Measurements from ENCODE around the gene LY86.

GRCh38 chr6:6593867-6594468 lies 5.4 kb downstream of the LY86 start:
- no peak for TF ChIP-seq MXI1 (conservative IDR thresholded peaks at IDR 0.05; ENCODE audit: poor library complexity, severe bottlenecking)
- TF ChIP-seq CTCF (IDR thresholded peaks at IDR 0.05; ENCODE audit: poor library complexity, severe bottlenecking) = no peak
- TF ChIP-seq RAD21 (conservative IDR thresholded peaks at IDR 0.05) = no peak
- TF ChIP-seq EP300 (conservative IDR thresholded peaks at IDR 0.05; ENCODE audit: poor library complexity, severe bottlenecking) = no peak
- no peak for TF ChIP-seq TAF1 (IDR thresholded peaks at IDR 0.05; ENCODE audit: low read depth)
- no peak for TF ChIP-seq POLR2AphosphoS5 (IDR thresholded peaks at IDR 0.05)
- no peak for TF ChIP-seq SMC3 (conservative IDR thresholded peaks at IDR 0.05; ENCODE audit: poor library complexity)
- no peak for TF ChIP-seq REST (IDR thresholded peaks at IDR 0.05; ENCODE audit: borderline replicate concordance)
- TF ChIP-seq EZH2 (IDR thresholded peaks at IDR 0.05; ENCODE audit: borderline replicate concordance, insufficient read depth, low read length, poor library complexity, severe bottlenecking) = no peak

Data from neural cell (in vitro differentiated cells).